ENCODE results near the gene PPP6R2. TPM values are rescaled to one million over a fixed set of nuclear protein-coding genes. Genes with fewer than 3 reads are reported as not detected.

PPP6R2 gene
- total and polyA plus RNA-seq, 2 donors (not counting 3 experiments of a cell fraction or from before 2014, with no cell fraction given), result 38.6 to 54.6 TPM

- no peaks in the 10 kb centered on the region for H4K20me1 ChIP-seq (replicated peaks; ENCODE audit: control insufficient read depth, extremely low read depth, insufficient read depth, low read length)
- H2AFZ ChIP-seq (ENCODE audit: low read depth, low read length), result no peak overlapping the region
- TF ChIP-seq JUN (IDR thresholded peaks at IDR 0.05; ENCODE audit: borderline replicate concordance, insufficient read depth, insufficient read length, low read depth), result no peak
- intact Hi-C loops (cut with micrococcal nuclease), result no loop called here
- H3K9me3 ChIP-seq (replicated peaks; ENCODE audit: control insufficient read depth, insufficient read depth, low read length), result no peaks in the 10 kb centered on the region
- no peaks in the 10 kb centered on the region for H3K79me2 ChIP-seq (ENCODE audit: control insufficient read depth, insufficient read depth, low read length)
- CTCF ChIA-PET, result interaction anchor here (0.7 to 2.6 kb wide), 2 partner anchors 14 to 244 kb away, joined by 4 to 17 read pairs; no protein-coding TSS in a partner anchor
- H3K9ac ChIP-seq (replicated peaks; ENCODE audit: extremely low read depth, insufficient read depth, low read length), result no peak overlapping the region
- no peak overlapping the region for H3K4me2 ChIP-seq (ENCODE audit: insufficient read depth, low read length)
- dilution Hi-C loops (cut with MboI; ENCODE audit: extremely low pct_ligation_motif_present, low sequenced_read_pairs), result no loop called here
- H3K9me1 ChIP-seq (replicated peaks; ENCODE audit: control insufficient read depth, extremely low read depth, insufficient read depth, low read length), result no peaks in the 10 kb centered on the region
- no peaks in the 10 kb centered on the region for H3K36me3 ChIP-seq (ENCODE audit: control insufficient read depth in 2 of 2, extremely low read depth in 1 of 2, insufficient read depth in 2 of 2, low read length in 2 of 2)
- H3K27ac ChIP-seq (ENCODE audit: insufficient read depth, low read depth, low read length), result no peak overlapping the region
- no peak for FAIRE-seq
- BruUV-seq (replicated peaks), result no TSS peak
- no peaks in the 10 kb centered on the region for H3K4me1 ChIP-seq (ENCODE audit: control insufficient read depth, extremely low read depth, insufficient read depth, low read length)
- peaks cover 10 to 22% of the 10 kb centered on the region in 2 experiments for H3K27me3 ChIP-seq (ENCODE audit: control insufficient read depth in 2 of 2, insufficient read depth in 2 of 2, low read length in 2 of 2)
- no peak overlapping the region for H3K4me3 ChIP-seq (replicated peaks in 1 of 3; ENCODE audit: insufficient read depth in 1 of 3, low read depth in 1 of 3, low read length in 3 of 3)
- POLR2A ChIA-PET, result no interaction called here
- DNase-seq (ENCODE audit: low read depth, low spot score), result no peak
These were observed 141.1 kb downstream of the PPP6R2 start for GRCh38 chr22:50483977-50484853.

GRCh38 chr22:50485221-50486131 lies 142.3 kb downstream of the PPP6R2 start:
- dilution Hi-C loops (cut with MboI; ENCODE audit: extremely low pct_ligation_motif_present, low sequenced_read_pairs), result no loop called here
- no TSS peak for BruUV-seq (replicated peaks)

More at GRCh38 chr22:50485221-50486131, 142.3 kb downstream of the PPP6R2 start:
- ChIA-PET CTCF (interaction anchor here (0.7 to 2.6 kb wide), 3 partner anchors 12 to 245 kb away, joined by 3 to 17 read pairs (median 4); no protein-coding TSS in a partner anchor), POLR2A (no interaction called here)
- Histone ChIP-seq H2AFZ (ENCODE audit: low read depth, low read length) (no peak overlapping the region), H3K79me2 (ENCODE audit: control insufficient read depth, insufficient read depth, low read length) (no peaks in the 10 kb centered on the region), H4K20me1 (replicated peaks; ENCODE audit: control insufficient read depth, extremely low read depth, insufficient read depth, low read length) (no peaks in the 10 kb centered on the region), H3K27ac (ENCODE audit: insufficient read depth, low read depth, low read length) (no peak overlapping the region), H3K27me3 (ENCODE audit: control insufficient read depth in 2 of 2, insufficient read depth in 2 of 2, low read length in 2 of 2) (peaks cover under 1 to 14% of the 10 kb centered on the region in 2 experiments), H3K4me3 (replicated peaks in 1 of 3; ENCODE audit: insufficient read depth in 1 of 3, low read depth in 1 of 3, low read length in 3 of 3) (no peak overlapping the region), H3K36me3 (ENCODE audit: control insufficient read depth in 2 of 2, extremely low read depth in 1 of 2, insufficient read depth in 2 of 2, low read length in 2 of 2) (no peaks in the 10 kb centered on the region), H3K4me2 (ENCODE audit: insufficient read depth, low read length) (no peak overlapping the region), H3K9me1 (replicated peaks; ENCODE audit: control insufficient read depth, extremely low read depth, insufficient read depth, low read length) (no peaks in the 10 kb centered on the region), H3K4me1 (ENCODE audit: control insufficient read depth, extremely low read depth, insufficient read depth, low read length) (no peaks in the 10 kb centered on the region), H3K9ac (replicated peaks; ENCODE audit: extremely low read depth, insufficient read depth, low read length) (no peak overlapping the region), H3K9me3 (replicated peaks; ENCODE audit: control insufficient read depth, insufficient read depth, low read length) (no peaks in the 10 kb centered on the region)
- DNase-seq (ENCODE audit: low read depth, low spot score) (no peak), FAIRE-seq (no peak)
- intact Hi-C loops (cut with micrococcal nuclease), result no loop called here
- TF ChIP-seq EZH2 (IDR thresholded peaks at IDR 0.05; ENCODE audit: borderline replicate concordance, low read depth, low read length, severe bottlenecking), result no peak
